ENCODE measurements around the gene GOLGA8B. TPM values are rescaled to one million over a fixed set of nuclear protein-coding genes. Genes with fewer than 3 reads are reported as not detected.

GOLGA8B gene
- total RNA-seq, 2 experiments from 2014 or later: 71.7 to 125 TPM

DNA sequence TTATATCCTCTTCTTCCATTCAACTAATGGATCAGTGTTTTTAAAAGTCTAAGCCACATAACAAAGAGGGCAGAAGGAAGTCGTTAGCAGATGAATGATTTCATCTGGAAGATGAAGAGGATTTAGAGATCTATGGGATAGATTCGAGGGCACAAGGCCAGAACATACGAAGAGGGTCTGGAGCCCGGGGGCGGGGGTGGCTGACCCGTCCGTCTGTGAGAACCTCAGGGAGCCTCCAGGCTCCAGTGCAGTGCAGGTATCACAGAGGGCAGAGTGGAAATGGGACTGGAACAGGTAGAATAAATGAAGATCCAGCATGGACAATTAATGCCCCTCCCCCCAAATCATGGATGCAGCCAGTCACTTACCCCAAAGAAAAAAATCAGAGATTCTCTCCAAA is 1.5 kb upstream of the GOLGA8B start:
- ChIA-PET CTCF (ENCODE audit: unreplicated experiment) (no interaction called here), POLR2A (no interaction called here)
- H3K4me1 ChIP-seq (ENCODE audit: insufficient read depth, low read length, poor library complexity, severe bottlenecking): peaks cover 14% of the 10 kb centered on the region
- H2AFZ ChIP-seq (ENCODE audit: low read length): no peak overlapping the region
- no TSS peak for BruUV-seq (replicated peaks)
- peaks cover 17% of the 10 kb centered on the region; the same call in 1 of the 2 replicates for H3K79me2 ChIP-seq (ENCODE audit: insufficient read depth, low read depth, low read length)
- H3K9me3 ChIP-seq (ENCODE audit: low read length): no peaks in the 10 kb centered on the region
- no peak for DNase-seq (ENCODE audit: low spot score)
- H3K9me2 ChIP-seq (ENCODE audit: insufficient read depth, low read length): no peaks in the 10 kb centered on the region
- intact Hi-C loops (cut with micrococcal nuclease; ENCODE audit: unreplicated experiment): loop anchor here (5.0 to 10.0 kb wide), 2 partner anchors 60 to 373 kb away; partner anchors contain the start of gene KATNBL1
- H3K36me3 ChIP-seq (ENCODE audit: insufficient read depth, low read length): no peaks in the 10 kb centered on the region
- H3K4me2 ChIP-seq (ENCODE audit: low read length): no peak overlapping the region
- no peak overlapping the region for H3K4me3 ChIP-seq (ENCODE audit: low read depth, low read length, poor library complexity, severe bottlenecking)
- no peak overlapping the region for H3K27ac ChIP-seq (ENCODE audit: low read depth, low read length, poor library complexity, severe bottlenecking)
- 0 out of 2 replicates have a peak, but pooled peaks cover 3% of the 10 kb centered on the region for H4K20me1 ChIP-seq (ENCODE audit: insufficient read depth, low read length)
- TF ChIP-seq EZH2phosphoT487 (IDR thresholded peaks at IDR 0.05; ENCODE audit: borderline replicate concordance, low read depth, low read length): no peak
- TF ChIP-seq, protein P1, sequence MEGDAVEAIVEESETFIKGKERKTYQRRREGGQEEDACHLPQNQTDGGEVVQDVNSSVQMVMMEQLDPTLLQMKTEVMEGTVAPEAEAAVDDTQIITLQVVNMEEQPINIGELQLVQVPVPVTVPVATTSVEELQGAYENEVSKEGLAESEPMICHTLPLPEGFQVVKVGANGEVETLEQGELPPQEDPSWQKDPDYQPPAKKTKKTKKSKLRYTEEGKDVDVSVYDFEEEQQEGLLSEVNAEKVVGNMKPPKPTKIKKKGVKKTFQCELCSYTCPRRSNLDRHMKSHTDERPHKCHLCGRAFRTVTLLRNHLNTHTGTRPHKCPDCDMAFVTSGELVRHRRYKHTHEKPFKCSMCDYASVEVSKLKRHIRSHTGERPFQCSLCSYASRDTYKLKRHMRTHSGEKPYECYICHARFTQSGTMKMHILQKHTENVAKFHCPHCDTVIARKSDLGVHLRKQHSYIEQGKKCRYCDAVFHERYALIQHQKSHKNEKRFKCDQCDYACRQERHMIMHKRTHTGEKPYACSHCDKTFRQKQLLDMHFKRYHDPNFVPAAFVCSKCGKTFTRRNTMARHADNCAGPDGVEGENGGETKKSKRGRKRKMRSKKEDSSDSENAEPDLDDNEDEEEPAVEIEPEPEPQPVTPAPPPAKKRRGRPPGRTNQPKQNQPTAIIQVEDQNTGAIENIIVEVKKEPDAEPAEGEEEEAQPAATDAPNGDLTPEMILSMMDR (conservative IDR thresholded peaks at IDR 0.05; ENCODE audit: low read length): no peak

DNA sequence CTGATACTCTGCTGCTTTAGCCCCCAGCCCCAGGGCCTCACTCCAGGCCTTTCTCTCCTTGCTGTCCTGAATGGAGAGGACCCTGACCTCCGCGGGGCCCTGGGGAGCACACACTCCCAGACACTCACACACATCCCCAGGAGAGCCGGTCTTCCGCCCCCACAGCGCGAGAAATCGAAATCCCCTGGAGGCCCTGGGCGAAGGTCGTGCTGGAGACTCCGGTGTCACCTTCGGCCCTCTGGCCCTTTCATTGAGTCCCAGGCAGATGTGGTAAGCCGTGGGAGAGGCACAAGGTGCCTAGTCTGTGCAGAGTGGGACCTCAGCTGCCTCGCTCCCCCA is 848 bp upstream of the GOLGA8B start:
- ChIA-PET POLR2A (interaction anchor here (1.5 kb wide), 1 partner anchor 245 kb away, joined by 4 read pairs; no protein-coding TSS in a partner anchor), CTCF (ENCODE audit: unreplicated experiment) (no interaction called here)
- Histone ChIP-seq H3K79me2 (ENCODE audit: insufficient read depth, low read depth, low read length) (peaks cover 17% of the 10 kb centered on the region; the same call in 1 of the 2 replicates), H3K4me3 (ENCODE audit: low read depth, low read length, poor library complexity, severe bottlenecking) (peak overlapping the region; percentile 95), H4K20me1 (ENCODE audit: insufficient read depth, low read length) (0 out of 2 replicates have a peak, but pooled peaks cover 3% of the 10 kb centered on the region), H3K9me3 (ENCODE audit: low read length) (no peaks in the 10 kb centered on the region), H3K27ac (ENCODE audit: low read depth, low read length, poor library complexity, severe bottlenecking) (no peak overlapping the region), H3K36me3 (ENCODE audit: insufficient read depth, low read length) (no peaks in the 10 kb centered on the region), H3K4me1 (ENCODE audit: insufficient read depth, low read length, poor library complexity, severe bottlenecking) (peaks cover 14% of the 10 kb centered on the region), H2AFZ (ENCODE audit: low read length) (peak overlapping the region; percentile 96), H3K9me2 (ENCODE audit: insufficient read depth, low read length) (no peaks in the 10 kb centered on the region), H3K4me2 (ENCODE audit: low read length) (peak overlapping the region; percentile 90)
- TF ChIP-seq, protein P1 (conservative IDR thresholded peaks at IDR 0.05; ENCODE audit: low read length): no peak
- TF ChIP-seq EZH2phosphoT487 (IDR thresholded peaks at IDR 0.05; ENCODE audit: borderline replicate concordance, low read depth, low read length): no peak
- intact Hi-C loops (cut with micrococcal nuclease; ENCODE audit: unreplicated experiment): loop anchor here (10.0 kb wide), 1 partner anchor 59 kb away; no protein-coding TSS in a partner anchor
- no TSS peak for BruUV-seq (replicated peaks)
- peak; percentile 6 for DNase-seq (ENCODE audit: low spot score)

Data from OCI-LY7 (cell line).